Ascending aorta (tissue), 2 donors: Measurements from ENCODE around the gene KLHL30. TPM values are rescaled to one million over a fixed set of nuclear protein-coding genes. Genes with fewer than 3 reads are reported as not detected.

Experiments
- DNase-seq, 2 donors: peaks; one replicate each; pipeline ENCODE4 v3.0.0-alpha.2; 2019; ENCODE audit warnings: low spot score in 2 of 2
- H3K27ac ChIP-seq, 2 donors: fragments of 200-600 bp; sonication (generic); one replicate each; pipeline ENCODE4 v1.5.1; 2016 to 2017; ENCODE audit warnings: mild to moderate bottlenecking in 1 of 2
- H3K27me3 ChIP-seq: fragments of 200-600 bp; sonication (generic); one replicate; pipeline ENCODE4 v1.5.1; 2017
- H3K36me3 ChIP-seq, 2 donors: fragments of 200-600 bp; sonication (generic); one replicate each; pipeline ENCODE4 v1.5.1; 2016
- H3K4me1 ChIP-seq, 2 donors: fragments of 200-600 bp; sonication (generic); one replicate each; pipeline ENCODE4 v1.5.1; 2016 to 2017; ENCODE audit warnings: mild to moderate bottlenecking in 1 of 2
- H3K4me3 ChIP-seq, 2 donors: fragments of 200-600 bp; sonication (generic); one replicate each; pipeline ENCODE4 v1.5.1; 2016 to 2017; ENCODE audit warnings: mild to moderate bottlenecking in 1 of 2
- H3K9me3 ChIP-seq, 2 donors: fragments of 200-600 bp; sonication (generic); one replicate each; pipeline ENCODE4 v1.5.1; 2016
- intact Hi-C: fragments of 100-400 bp; cut with DNase I; formaldehyde crosslinking; loops from one replicate; pipeline ENCODE4 v1.15.1; 2023
- total RNA-seq: library from RNA; depleted of rRNA; stranded (reverse); fragments of >200 nt; gene quantifications from one replicate; pipeline ENCODE4 v1.1.0, GENCODE V29; 2016
- TF ChIP-seq, protein P1 (sequence below), 3 experiments: fragments of 200-600 bp in 2 of 3; fragments of 450-650 bp in 1 of 3; sonication (generic) in 2 of 3; IDR thresholded peaks; one replicate each; pipeline ENCODE4 v1.5.1; 2016 to 2019; ENCODE audit warnings: antibody characterized with exemption in 3 of 3, mild to moderate bottlenecking in 1 of 3, moderate library complexity in 1 of 3

Gene KLHL30
- total RNA-seq, 1 donor from 2014 or later: 28.2 TPM

DNA sequence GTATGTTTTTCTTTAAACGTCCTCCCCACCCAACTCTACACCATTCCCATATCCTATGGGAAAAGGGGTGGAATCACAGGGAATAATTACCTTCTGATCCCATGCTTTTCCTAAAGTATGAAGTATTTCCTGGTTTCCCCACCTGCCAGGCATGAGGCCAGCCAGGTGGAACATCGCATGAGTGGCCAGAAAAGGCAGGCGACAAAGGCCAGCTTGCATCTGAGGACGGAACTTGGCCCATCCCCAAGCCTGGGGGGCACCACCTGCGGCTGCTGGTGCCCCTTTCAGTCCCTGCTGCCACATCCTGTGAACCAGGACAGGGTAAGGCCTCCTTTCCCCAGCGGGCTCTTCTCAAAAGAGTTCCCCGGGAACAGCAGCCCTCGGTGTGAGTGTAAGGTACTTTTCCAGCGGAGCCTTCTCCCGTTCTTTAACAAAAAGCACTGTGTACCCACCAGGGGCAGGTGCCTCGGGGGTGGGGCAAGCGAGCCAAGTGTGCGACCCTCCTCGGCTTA lies 19.1 kb downstream of the KLHL30 start:
- H3K4me3 ChIP-seq: no peak overlapping the region
- intact Hi-C loops: no loop called here
- no peaks in the 10 kb centered on the region for H3K36me3 ChIP-seq
- no peak for DNase-seq
- H3K9me3 ChIP-seq: no peaks in the 10 kb centered on the region
- peaks cover 3 to 6% of the 10 kb centered on the region in 2 donors for H3K4me1 ChIP-seq
- no peaks in the 10 kb centered on the region for H3K27me3 ChIP-seq
- H3K27ac ChIP-seq: no peak overlapping the region
- TF ChIP-seq, protein P1, sequence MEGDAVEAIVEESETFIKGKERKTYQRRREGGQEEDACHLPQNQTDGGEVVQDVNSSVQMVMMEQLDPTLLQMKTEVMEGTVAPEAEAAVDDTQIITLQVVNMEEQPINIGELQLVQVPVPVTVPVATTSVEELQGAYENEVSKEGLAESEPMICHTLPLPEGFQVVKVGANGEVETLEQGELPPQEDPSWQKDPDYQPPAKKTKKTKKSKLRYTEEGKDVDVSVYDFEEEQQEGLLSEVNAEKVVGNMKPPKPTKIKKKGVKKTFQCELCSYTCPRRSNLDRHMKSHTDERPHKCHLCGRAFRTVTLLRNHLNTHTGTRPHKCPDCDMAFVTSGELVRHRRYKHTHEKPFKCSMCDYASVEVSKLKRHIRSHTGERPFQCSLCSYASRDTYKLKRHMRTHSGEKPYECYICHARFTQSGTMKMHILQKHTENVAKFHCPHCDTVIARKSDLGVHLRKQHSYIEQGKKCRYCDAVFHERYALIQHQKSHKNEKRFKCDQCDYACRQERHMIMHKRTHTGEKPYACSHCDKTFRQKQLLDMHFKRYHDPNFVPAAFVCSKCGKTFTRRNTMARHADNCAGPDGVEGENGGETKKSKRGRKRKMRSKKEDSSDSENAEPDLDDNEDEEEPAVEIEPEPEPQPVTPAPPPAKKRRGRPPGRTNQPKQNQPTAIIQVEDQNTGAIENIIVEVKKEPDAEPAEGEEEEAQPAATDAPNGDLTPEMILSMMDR (IDR thresholded peaks at IDR 0.05): no peak

- DNase-seq: no peak
- Histone ChIP-seq H3K36me3 (no peaks in the 10 kb centered on the region), H3K4me3 (no peak overlapping the region)
These were observed 19.6 kb downstream of the KLHL30 start for GRCh38 chr2:238158018-238158508.

GRCh38 chr2:238158509-238159070 lies 20.1 kb downstream of the KLHL30 start, which contains the start of gene ERFE:
Gene ERFE (plus strand): TSS chr2:238158970. CDS start chr2:238159008, 38 bp downstream.
- no peaks in the 10 kb centered on the region for H3K9me3 ChIP-seq
- no peak within 1 kb of the TSS for H3K27ac ChIP-seq
- peak within 1 kb of the TSS; percentile 47 to 52 for H3K4me3 ChIP-seq
- H3K4me1 ChIP-seq: peaks cover 3 to 6% of the 10 kb centered on the region in 2 donors
- H3K27me3 ChIP-seq: no peaks in the 10 kb centered on the region
- no peaks in the 10 kb centered on the region for H3K36me3 ChIP-seq
- intact Hi-C loops: no loop called here
- TF ChIP-seq, protein P1 (IDR thresholded peaks at IDR 0.05): peak in 2 of 3 experiments; percentile 55 to 77
- no peak for DNase-seq

More at GRCh38 chr2:238158018-238158508, 19.6 kb downstream of the KLHL30 start:
- Histone ChIP-seq H3K9me3 (no peaks in the 10 kb centered on the region), H3K4me1 (peaks cover 3 to 6% of the 10 kb centered on the region in 2 donors), H3K27me3 (no peaks in the 10 kb centered on the region), H3K27ac (no peak overlapping the region)
- intact Hi-C loops: no loop called here
- TF ChIP-seq, protein P1 (IDR thresholded peaks at IDR 0.05): no peak

DNA sequence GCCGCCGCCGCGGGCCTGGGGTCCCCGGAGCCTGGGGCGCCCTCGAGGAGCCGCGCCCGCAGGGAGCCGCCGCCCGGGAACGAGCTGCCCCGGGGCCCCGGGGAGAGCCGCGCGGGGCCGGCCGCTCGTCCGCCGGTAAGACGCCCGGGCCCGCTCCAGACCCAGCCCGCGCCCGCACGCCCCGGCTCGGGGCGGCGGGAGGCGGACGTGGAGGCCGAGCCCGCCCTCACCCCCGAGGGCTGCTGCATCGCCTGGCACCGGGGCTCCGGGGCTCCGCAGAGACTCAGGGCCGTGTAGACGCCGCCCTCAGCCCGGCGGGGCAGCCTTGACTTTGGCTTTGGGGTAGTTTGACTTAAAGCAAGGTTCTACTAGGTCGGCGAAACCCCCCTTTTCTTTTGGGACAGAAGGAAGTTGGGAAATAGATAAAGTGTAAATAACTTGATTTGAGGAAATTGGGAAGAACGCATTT lies 20.6 kb downstream of the KLHL30 start:
- intact Hi-C loops: no loop called here
- Histone ChIP-seq H3K9me3 (no peaks in the 10 kb centered on the region), H3K4me3 (peak overlapping the region; percentile 47 to 52), H3K27me3 (peaks cover 2% of the 10 kb centered on the region), H3K36me3 (no peaks in the 10 kb centered on the region), H3K4me1 (peaks cover 7 to 8% of the 10 kb centered on the region in 2 donors), H3K27ac (no peak overlapping the region)
- TF ChIP-seq, protein P1 (IDR thresholded peaks at IDR 0.05): no peak
- DNase-seq: no peak

DNA sequence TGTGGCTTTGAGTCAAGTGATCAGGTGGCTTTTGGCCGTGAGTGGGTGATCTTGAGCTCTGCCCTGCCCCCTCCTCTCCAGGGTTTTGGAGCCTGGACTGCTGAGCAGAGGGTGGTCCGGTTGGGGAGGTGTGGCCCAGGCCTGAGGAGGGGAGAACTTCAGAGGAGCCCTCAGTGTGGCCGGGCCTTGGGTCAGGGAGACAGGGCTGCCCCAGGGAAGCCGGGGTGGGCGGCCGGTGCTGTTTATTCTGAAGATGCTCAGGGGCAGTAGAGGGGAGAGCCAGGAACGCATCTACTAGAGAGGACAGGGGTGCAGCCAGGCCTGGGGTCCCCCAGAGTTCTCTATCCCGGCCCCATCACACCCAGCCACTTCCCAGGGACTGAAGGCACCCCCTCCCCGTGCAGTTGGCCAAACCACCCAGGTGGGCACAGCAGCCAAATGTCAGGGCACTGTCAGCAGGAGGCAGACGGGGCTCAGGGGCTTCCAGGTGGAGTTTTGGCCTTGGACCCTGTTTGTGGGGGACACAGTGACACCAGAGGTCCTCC lies 21.3 kb downstream of the KLHL30 start:
- intact Hi-C loops: loop anchor here (5.0 kb wide), 1 partner anchor 103 kb away; no protein-coding TSS in a partner anchor
- H3K4me1 ChIP-seq: peaks cover 7 to 8% of the 10 kb centered on the region in 2 donors
- H3K36me3 ChIP-seq: no peaks in the 10 kb centered on the region
- no peak overlapping the region for H3K27ac ChIP-seq
- H3K9me3 ChIP-seq: no peaks in the 10 kb centered on the region
- peak overlapping the region in 1 of 2 donors; percentile 47 for H3K4me3 ChIP-seq
- DNase-seq: no peak
- TF ChIP-seq, protein P1 (IDR thresholded peaks at IDR 0.05): no peak
- H3K27me3 ChIP-seq: peaks cover 4% of the 10 kb centered on the region
